K562 (cell line): ENCODE results near the gene ITGBL1. TPM values are rescaled to one million over a fixed set of nuclear protein-coding genes. Genes with fewer than 3 reads are reported as not detected.

ENCODE experiments used
- ATAC-seq: fragments of 200-7000 bp; cut with Tn5 transposase; 3 replicates; pipeline ENCODE4 v1.9.1; 2020; ENCODE audit warnings: moderate library complexity
- BruUV-seq: library from RNA; stranded (reverse); fragments of 400-500 nt; replicated peaks from 2 replicates; lab custom pipeline; 2021; lab: Mats Ljungman, UMichigan
- CTCF ChIA-PET: fragments of 300-600 bp; formaldehyde crosslinking; extraction: SDS; loops from one replicate; lab custom pipeline; 2021; ENCODE audit warnings: low intra/inter-chr PET ratio; lab: Yijun Ruan, JAX
- POLR2A ChIA-PET: fragments of 300-600, 350-650 bp; sonication (Branson Sonifier 250); formaldehyde crosslinking; extraction: SDS; loops from one replicate; lab custom pipeline; 2021; ENCODE audit warnings: antibody characterized with exemption, inconsistent platforms; lab: Yijun Ruan, JAX
- DNase-seq, 4 experiments: peaks; one replicate each; pipeline versions ENCODE4 v3.0.0 to v3.0.0-alpha.2; 2011 to 2018; ENCODE audit warnings: low spot score in 3 of 4, mixed read lengths in 3 of 4; ENCODE audit errors: extremely low read depth in 1 of 4
- FAIRE-seq: peaks from 2 replicates; lab custom pipeline; 2011; peaks lifted over from hg19 to GRCh38; lab: Jason Lieb, UNC
- H2AFZ ChIP-seq: 2 replicates; pipeline ENCODE4 v1.6.0; 2011; ENCODE audit warnings: low read depth, low read length, control low read depth, inconsistent platforms
- H3K27ac ChIP-seq: fragments of 200-600 bp; 3 replicates; pipeline ENCODE4 v1.8.0; 2011; ENCODE audit warnings: low read depth, mild to moderate bottlenecking, control low read depth, inconsistent platforms, low read length, moderate library complexity, mixed read lengths; ENCODE audit errors: extremely low read depth
- H3K27me3 ChIP-seq, 2 experiments: fragments of 300-600 bp in 1 of 2; 2 replicates in 1 of 2; 3 replicates in 1 of 2; pipeline versions ENCODE4 v1.6.0 to v1.8.0; 2011; ENCODE audit warnings: inconsistent platforms in 2 of 2, low read length in 2 of 2, mild to moderate bottlenecking in 1 of 2, mixed read lengths in 1 of 2, moderate library complexity in 1 of 2; ENCODE audit not compliant: control insufficient read depth in 2 of 2, insufficient read depth in 2 of 2
- H3K36me3 ChIP-seq: fragments of 300-600 bp; 3 replicates; pipeline ENCODE4 v1.8.0; 2011; ENCODE audit warnings: mild to moderate bottlenecking, low read length, inconsistent platforms; ENCODE audit not compliant: control insufficient read depth, insufficient read depth
- H3K4me1 ChIP-seq, 2 experiments: fragments of 200-600 bp in 1 of 2; replicated peaks in 1 of 2; 2 replicates in 1 of 2; 3 replicates in 1 of 2; pipeline versions ENCODE4 v1.5.1 to v1.8.0; 2011; ENCODE audit warnings: inconsistent platforms in 2 of 2, low read length in 2 of 2, mild to moderate bottlenecking in 1 of 2, mixed read lengths in 1 of 2, moderate library complexity in 1 of 2; ENCODE audit not compliant: control insufficient read depth in 2 of 2, insufficient read depth in 2 of 2
- H3K4me2 ChIP-seq: 2 replicates; pipeline ENCODE4 v1.6.1; 2011; ENCODE audit warnings: low read length, control low read depth, inconsistent platforms, mixed read lengths; ENCODE audit not compliant: insufficient read depth
- H3K4me3 ChIP-seq: fragments of 200-600 bp; sonication (generic), shearing (Covaris generic); 2 replicates; pipeline ENCODE4 v1.5.1; 2016; ENCODE audit warnings: control low read depth, inconsistent platforms
- H3K79me2 ChIP-seq: fragments of 200-600 bp; 3 replicates; pipeline ENCODE4 v1.8.0; 2011; ENCODE audit warnings: low read length, inconsistent platforms; ENCODE audit not compliant: control insufficient read depth, insufficient read depth
- H3K9ac ChIP-seq, 2 experiments: 2 replicates each; pipeline versions ENCODE4 v1.6.0 to v1.6.1; 2011; ENCODE audit warnings: low read depth in 2 of 2, low read length in 2 of 2, control low read depth in 1 of 2, inconsistent platforms in 1 of 2, mild to moderate bottlenecking in 1 of 2, mixed read lengths in 1 of 2; ENCODE audit not compliant: insufficient read depth in 1 of 2
- H3K9me1 ChIP-seq: one replicate; pipeline ENCODE4 v1.6.0; 2011; ENCODE audit warnings: inconsistent platforms, mild to moderate bottlenecking, low read length, moderate library complexity; ENCODE audit not compliant: control insufficient read depth, insufficient read depth
- H3K9me3 ChIP-seq: replicated peaks from 2 replicates; pipeline ENCODE4 v1.5.1; 2011; ENCODE audit warnings: low read depth, low read length, inconsistent platforms; ENCODE audit not compliant: control insufficient read depth, insufficient read depth
- H4K20me1 ChIP-seq: replicated peaks from 2 replicates; pipeline ENCODE4 v1.6.1; 2011; ENCODE audit warnings: low read length, inconsistent platforms, mixed read lengths; ENCODE audit not compliant: control insufficient read depth, insufficient read depth
- CHD2 ChIP-seq: IDR thresholded peaks from 2 replicates; pipeline ENCODE4 v1.6.1; 2011; ENCODE audit warnings: low read depth, low read length
- DIDO1 ChIP-seq: fragments of 450-650 bp; IDR thresholded peaks from 2 replicates; pipeline ENCODE4 v1.6.1; 2016; ENCODE audit warnings: low read depth, missing biosample characterization, missing genetic modification characterization
- EZH2 ChIP-seq: IDR thresholded peaks from 2 replicates; pipeline ENCODE4 v1.6.1; 2012; ENCODE audit warnings: low read depth, mild to moderate bottlenecking, inconsistent platforms, low read length, borderline replicate concordance
- MBD1 ChIP-seq: fragments of 250-450 bp; sonication (Bioruptor Pico); IDR thresholded peaks from 2 replicates; pipeline ENCODE4 v1.8.0; 2022; ENCODE audit warnings: inconsistent platforms
- MEF2D ChIP-seq: conservative IDR thresholded peaks from 2 replicates; pipeline ENCODE4 v1.6.1; 2016; ENCODE audit warnings: low read depth, missing genetic modification characterization, missing compliant biosample characterization
- POLR2B ChIP-seq: fragments of 450-650 bp; IDR thresholded peaks from 2 replicates; pipeline ENCODE4 v1.6.1; 2018; ENCODE audit warnings: low read depth; ENCODE audit not compliant: partially characterized antibody
- SIRT6 ChIP-seq: IDR thresholded peaks from one replicate; pipeline ENCODE4 v1.6.1; 2012; ENCODE audit warnings: low read depth, mild to moderate bottlenecking, control low read depth, inconsistent platforms, low read length, moderate library complexity
- SMARCA5 ChIP-seq: fragments of 450-650 bp; IDR thresholded peaks from 2 replicates; pipeline ENCODE4 v1.6.1; 2016
- SOX6 ChIP-seq: fragments of 450-650 bp; IDR thresholded peaks from 2 replicates; pipeline ENCODE4 v1.6.1; 2014; ENCODE audit warnings: mild to moderate bottlenecking
- TAF1 ChIP-seq: IDR thresholded peaks from 2 replicates; pipeline ENCODE4 v1.6.1; 2011; ENCODE audit warnings: mild to moderate bottlenecking, low read length, moderate library complexity; ENCODE audit not compliant: insufficient read depth, control insufficient read depth, severe bottlenecking; ENCODE audit errors: extremely low read depth
- TAF9B ChIP-seq: fragments of 450-650 bp; IDR thresholded peaks from 2 replicates; pipeline ENCODE4 v1.6.1; 2018; ENCODE audit warnings: mild to moderate bottlenecking; ENCODE audit not compliant: partially characterized antibody
- U2AF1 ChIP-seq: fragments of 200-400 bp; formaldehyde crosslinking; optimal IDR thresholded peaks from 2 replicates; pipeline ENCODE3; 2017; ENCODE audit warnings: mild to moderate bottlenecking, low read depth, low read length, moderate library complexity
- WHSC1 ChIP-seq: IDR thresholded peaks from one replicate; pipeline ENCODE4 v1.6.1; 2012; ENCODE audit warnings: low read length, control low read depth, inconsistent platforms
- ZNF212 ChIP-seq: fragments of 450-650 bp; formaldehyde crosslinking; IDR thresholded peaks from 2 replicates; pipeline ENCODE4 v1.4.0; 2020; ENCODE audit warnings: mild to moderate bottlenecking
- ZNF316 ChIP-seq: fragments of 450-650 bp; IDR thresholded peaks from 2 replicates; pipeline ENCODE4 v1.6.1; 2016
- WGBS: fragments of 100-300 bp; shearing (Covaris generic); methylation state at CpG from one replicate; pipeline ENCODE4 v1.1.6; 2016; ENCODE audit warnings: low coverage, mixed read lengths; ENCODE audit not compliant: insufficient coverage; ENCODE audit errors: missing lambda C conversion rate; 5-methylcytosine and 5-hydroxymethylcytosine counted together
- in situ Hi-C: fragments of 300-500 bp; cut with MboI; formaldehyde crosslinking; loops from 4 replicates; pipeline ENCODE4 v1.15.0; 2018; ENCODE audit warnings: inconsistent platforms, mixed read lengths
- intact Hi-C: fragments of 100-400 bp; cut with micrococcal nuclease; formaldehyde crosslinking; loops from 2 replicates; pipeline ENCODE4 v1.14.2; 2022
- polyA plus RNA-seq, 8 experiments: library from polyadenylated mRNA; depleted of rRNA in 4 of 8; stranded (reverse) in 5 of 8; unstranded in 3 of 8; fragments of >200 nt; fragmentation: Nextera tagmentation in 2 of 8; fragmentation: Illumina TruSeq in 1 of 8; extraction: Ambion mirVana in 2 of 8; extraction: Trizol in 1 of 8; gene quantifications; 2 replicates each; pipeline versions ENCODE4 v1.2.1 to v1.2.3, GENCODE V29; 2011 to 2014; ENCODE audit warnings: inconsistent platforms in 1 of 8, missing spikeins in 1 of 8
- total RNA-seq, 7 experiments: library from RNA; depleted of rRNA in 6 of 7; stranded (reverse); fragments of >200 nt in 6 of 7; fragmentation: Illumina TruSeq in 2 of 7; extraction: Trizol in 2 of 7; gene quantifications; 2 replicates each; pipeline versions ENCODE4 v1.2.1 to v1.2.3, GENCODE V29; 2011 to 2021; ENCODE audit warnings: low replicate concordance in 1 of 7
- TF ChIP-seq, protein P1 (sequence below): sonication (generic); formaldehyde crosslinking; IDR thresholded peaks from 2 replicates; pipeline ENCODE4 v1.8.0; 2023; ENCODE audit warnings: mild to moderate bottlenecking, missing genetic modification reagents

ITGBL1 gene
- total and polyA plus RNA-seq, 9 of the 15 experiments (the other 6 are each of a cell fraction or from before 2014, with no cell fraction given), result 0.04 to 0.73 (median 0.32) TPM; not detected in 1

GRCh38 chr13:101698400-101698799, 245.9 kb downstream of the ITGBL1 start:
- Histone ChIP-seq H3K27me3 (no peaks in the 10 kb centered on the region), H3K9me3 (no peaks in the 10 kb centered on the region), H3K4me2 (no peak overlapping the region), H3K27ac (no peak overlapping the region), H3K4me1 (no peaks in the 10 kb centered on the region), H4K20me1 (no peaks in the 10 kb centered on the region), H2AFZ (no peak overlapping the region), H3K4me3 (no peak overlapping the region), H3K36me3 (no peaks in the 10 kb centered on the region), H3K9me1 (no peaks in the 10 kb centered on the region), H3K79me2 (no peaks in the 10 kb centered on the region), H3K9ac (no peak overlapping the region)
- intact Hi-C loops, result no loop called here
- ChIA-PET POLR2A (no interaction called here), CTCF (no interaction called here)
- no peak for FAIRE-seq
- 3% methylated on average over 2 of the region's 2 CpGs for WGBS
- BruUV-seq, result no TSS peak
- ATAC-seq, result no peak
- in situ Hi-C loops, result no loop called here
- no peak for DNase-seq
- TF ChIP-seq CHD2, result no peak
- TF ChIP-seq ZNF212 (CRISPR knock-in tag), result no peak
- TF ChIP-seq TAF1, result no peak
- TF ChIP-seq TAF9B, result no peak
- no peak for TF ChIP-seq MEF2D (tag)
- no peak for TF ChIP-seq MBD1 (CRISPR knock-in tag)
- TF ChIP-seq ZNF316, result no peak
- TF ChIP-seq EZH2, result no peak
- no peak for TF ChIP-seq SOX6
- TF ChIP-seq WHSC1, result no peak
- TF ChIP-seq POLR2B, result no peak
- no peak for TF ChIP-seq U2AF1
- TF ChIP-seq SIRT6, result no peak
- TF ChIP-seq, protein P1, sequence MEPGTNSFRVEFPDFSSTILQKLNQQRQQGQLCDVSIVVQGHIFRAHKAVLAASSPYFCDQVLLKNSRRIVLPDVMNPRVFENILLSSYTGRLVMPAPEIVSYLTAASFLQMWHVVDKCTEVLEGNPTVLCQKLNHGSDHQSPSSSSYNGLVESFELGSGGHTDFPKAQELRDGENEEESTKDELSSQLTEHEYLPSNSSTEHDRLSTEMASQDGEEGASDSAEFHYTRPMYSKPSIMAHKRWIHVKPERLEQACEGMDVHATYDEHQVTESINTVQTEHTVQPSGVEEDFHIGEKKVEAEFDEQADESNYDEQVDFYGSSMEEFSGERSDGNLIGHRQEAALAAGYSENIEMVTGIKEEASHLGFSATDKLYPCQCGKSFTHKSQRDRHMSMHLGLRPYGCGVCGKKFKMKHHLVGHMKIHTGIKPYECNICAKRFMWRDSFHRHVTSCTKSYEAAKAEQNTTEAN, result no peak
- TF ChIP-seq SMARCA5, result no peak
- TF ChIP-seq DIDO1, result no peak
